Epithelial cell of proximal tubule (primary cell): ENCODE data around the gene ALKBH5. TPM values are rescaled to one million over a fixed set of nuclear protein-coding genes. Genes with fewer than 3 reads are reported as not detected.
"Not testable (repeated sequence)": the region's sequence is repeated elsewhere in the genome, so short reads cannot be mapped to it uniquely, and the experiment has no call there.

Experiments
- DNase-seq: peaks from one replicate; pipeline ENCODE4 v3.0.0-alpha.2; 2011; ENCODE audit warnings: low read depth
- H3K4me3 ChIP-seq: 2 replicates; pipeline ENCODE4 v1.5.1; 2011; ENCODE audit warnings: low read depth, mild to moderate bottlenecking, low read length
- CTCF ChIP-seq: conservative IDR thresholded peaks from 2 replicates; pipeline ENCODE4 v1.5.1; 2012; ENCODE audit warnings: low read depth, mild to moderate bottlenecking, low read length
- total RNA-seq: library from RNA; depleted of rRNA; stranded (reverse); fragments of >200 nt; gene quantifications from 2 replicates; pipeline ENCODE4 v1.2.3, GENCODE V29; 2015

ALKBH5 gene
- total RNA-seq, 1 donor from 2014 or later, result 81.2 TPM

- TF ChIP-seq CTCF, result no peak
- no peak overlapping the region for H3K4me3 ChIP-seq
- DNase-seq, result no peak
Measured at GRCh38 chr17:18198530-18198929, 14.9 kb downstream of the ALKBH5 start.

GRCh38 chr17:18201108-18201507 lies 17.5 kb downstream of the ALKBH5 start:
- no peak for TF ChIP-seq CTCF
- H3K4me3 ChIP-seq, result no peak overlapping the region
- no peak for DNase-seq

- no peak overlapping the region for H3K4me3 ChIP-seq
- no peak for TF ChIP-seq CTCF
- no peak for DNase-seq
Measured at GRCh38 chr17:18203308-18203707, 19.7 kb downstream of the ALKBH5 start.

GRCh38 chr17:18205861-18206260 lies 22.2 kb downstream of the ALKBH5 start:
- TF ChIP-seq CTCF, result no peak
- H3K4me3 ChIP-seq, result no peak overlapping the region
- DNase-seq, result no peak

- no peak for DNase-seq
- no peak for TF ChIP-seq CTCF
- no peak overlapping the region for H3K4me3 ChIP-seq
Measured at GRCh38 chr17:18206962-18207361, 23.3 kb downstream of the ALKBH5 start.

- DNase-seq, result no peak
- no peak overlapping the region for H3K4me3 ChIP-seq
- no peak for TF ChIP-seq CTCF
Measured at GRCh38 chr17:18208092-18208491, 24.5 kb downstream of the ALKBH5 start.

GRCh38 chr17:18213666-18214270 lies 30.1 kb downstream of the ALKBH5 start:
- H3K4me3 ChIP-seq, result no peak overlapping the region
- no peak for DNase-seq
- TF ChIP-seq CTCF, result no peak

GRCh38 chr17:18216906-18217305 lies 33.3 kb downstream of the ALKBH5 start:
- DNase-seq, H3K4me3 ChIP-seq: not testable (repeated sequence)
